GM12878 (cell line): ENCODE results near the gene PCDH15.

ENCODE experiments used
- CREM ChIP-seq: IDR thresholded peaks from 2 replicates; pipeline ENCODE4 v1.6.1; 2014; ENCODE audit warnings: antibody characterized with exemption, low read depth
- EZH2 ChIP-seq: IDR thresholded peaks from 2 replicates; pipeline ENCODE4 v1.6.1; 2012; ENCODE audit warnings: low read depth, mild to moderate bottlenecking, control low read depth, inconsistent platforms, low read length, borderline replicate concordance; ENCODE audit not compliant: control insufficient read depth
- HDGF ChIP-seq: fragments of 450-650 bp; IDR thresholded peaks from 2 replicates; pipeline ENCODE4 v1.6.1; 2016; ENCODE audit warnings: antibody characterized with exemption
- KDM1A ChIP-seq: fragments of 200-600 bp; sonication (generic); IDR thresholded peaks from 2 replicates; pipeline ENCODE4 v1.6.1; 2016; ENCODE audit warnings: borderline replicate concordance
- MXI1 ChIP-seq: fragments of 150-350 bp; IDR thresholded peaks from 2 replicates; pipeline ENCODE4 v1.6.1; 2011; ENCODE audit warnings: low read depth, mild to moderate bottlenecking, inconsistent platforms, low read length, improper control_type of control experiment
- MYC ChIP-seq: IDR thresholded peaks from 2 replicates; pipeline ENCODE4 v1.6.1; 2011; ENCODE audit warnings: mild to moderate bottlenecking, low read length, moderate library complexity, inconsistent platforms; ENCODE audit not compliant: insufficient read depth, insufficient replicate concordance, insufficient read length, severe bottlenecking
- POLR2A ChIP-seq: IDR thresholded peaks from 2 replicates; pipeline ENCODE4 v1.6.1; 2011; ENCODE audit warnings: low read depth, mild to moderate bottlenecking, low read length
- RAD21 ChIP-seq: IDR thresholded peaks from 2 replicates; pipeline ENCODE4 v1.6.1; 2011; ENCODE audit warnings: mild to moderate bottlenecking, low read depth, low read length, moderate library complexity; ENCODE audit not compliant: insufficient read depth
- RBBP5 ChIP-seq: fragments of 200-600 bp; sonication (generic); conservative IDR thresholded peaks from 2 replicates; pipeline ENCODE4 v1.6.1; 2016
- SREBF1 ChIP-seq: IDR thresholded peaks from 2 replicates; pipeline ENCODE4 v1.6.1; 2012; ENCODE audit warnings: mild to moderate bottlenecking, low read length
- STAT1 ChIP-seq: fragments of 450-650 bp; conservative IDR thresholded peaks from 2 replicates; pipeline ENCODE4 v1.6.1; 2014; ENCODE audit warnings: antibody characterized with exemption, mild to moderate bottlenecking
- TF ChIP-seq, protein P1 (sequence below), 3 experiments: IDR thresholded peaks in 2 of 3; conservative IDR thresholded peaks in 1 of 3; 2 replicates each; pipeline ENCODE4 v1.5.1; 2011; ENCODE audit warnings: low read depth in 3 of 3, low read length in 3 of 3, mild to moderate bottlenecking in 3 of 3, control low read depth in 2 of 3, moderate library complexity in 2 of 3, inconsistent platforms in 1 of 3, mixed read lengths in 1 of 3; ENCODE audit not compliant: control insufficient read depth in 2 of 3, insufficient read depth in 1 of 3; ENCODE audit errors: extremely low read depth in 1 of 3

DNA sequence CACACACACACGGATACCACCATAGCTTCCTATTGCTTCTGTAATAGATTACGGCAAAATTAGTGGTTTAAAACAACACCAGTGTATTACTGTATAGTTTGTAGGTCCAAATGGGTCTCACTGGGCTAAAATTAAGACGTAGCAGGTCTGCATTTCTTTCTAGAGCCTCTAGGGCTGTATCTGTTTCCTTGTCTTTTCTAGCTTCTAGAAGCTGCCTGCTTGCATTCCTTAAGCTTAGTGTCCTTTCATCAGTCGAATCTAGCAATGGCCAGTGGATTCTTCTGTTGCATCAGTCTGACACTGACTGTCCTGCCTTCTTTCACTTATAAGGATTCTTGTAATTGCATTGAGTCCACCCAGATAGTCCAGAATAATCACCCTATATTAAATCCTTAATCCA is 882.3 kb downstream of the PCDH15 start:
- TF ChIP-seq POLR2A (no peak), MXI1 (no peak), EZH2 (no peak), KDM1A (no peak), SREBF1 (no peak), CREM (no peak), RAD21 (no peak), RBBP5 (no peak), MYC (no peak), STAT1 (no peak), HDGF (no peak)
- TF ChIP-seq, protein P1, sequence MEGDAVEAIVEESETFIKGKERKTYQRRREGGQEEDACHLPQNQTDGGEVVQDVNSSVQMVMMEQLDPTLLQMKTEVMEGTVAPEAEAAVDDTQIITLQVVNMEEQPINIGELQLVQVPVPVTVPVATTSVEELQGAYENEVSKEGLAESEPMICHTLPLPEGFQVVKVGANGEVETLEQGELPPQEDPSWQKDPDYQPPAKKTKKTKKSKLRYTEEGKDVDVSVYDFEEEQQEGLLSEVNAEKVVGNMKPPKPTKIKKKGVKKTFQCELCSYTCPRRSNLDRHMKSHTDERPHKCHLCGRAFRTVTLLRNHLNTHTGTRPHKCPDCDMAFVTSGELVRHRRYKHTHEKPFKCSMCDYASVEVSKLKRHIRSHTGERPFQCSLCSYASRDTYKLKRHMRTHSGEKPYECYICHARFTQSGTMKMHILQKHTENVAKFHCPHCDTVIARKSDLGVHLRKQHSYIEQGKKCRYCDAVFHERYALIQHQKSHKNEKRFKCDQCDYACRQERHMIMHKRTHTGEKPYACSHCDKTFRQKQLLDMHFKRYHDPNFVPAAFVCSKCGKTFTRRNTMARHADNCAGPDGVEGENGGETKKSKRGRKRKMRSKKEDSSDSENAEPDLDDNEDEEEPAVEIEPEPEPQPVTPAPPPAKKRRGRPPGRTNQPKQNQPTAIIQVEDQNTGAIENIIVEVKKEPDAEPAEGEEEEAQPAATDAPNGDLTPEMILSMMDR (IDR thresholded peaks at IDR 0.05 in 2 of 3, conservative IDR thresholded peaks at IDR 0.05 in 1 of 3; ENCODE audit: control insufficient read depth in 2 of 3, extremely low read depth in 1 of 3, insufficient read depth in 1 of 3, low read depth in 3 of 3, low read length in 3 of 3), result no peak
